ENCODE results near the gene IGFBP1. TPM values are rescaled to one million over a fixed set of nuclear protein-coding genes. Genes with fewer than 3 reads are reported as not detected.
"Not testable (repeated sequence)": the region's sequence is repeated elsewhere in the genome, so short reads cannot be mapped to it uniquely, and the experiment has no call there.

Gene IGFBP1
- total RNA-seq (2014; rRNA removed; shearing (Covaris generic)): 0.12 and 0.22 TPM in 2 replicates

- DNase-seq (ENCODE audit: low spot score): no peak
These were observed at the start of gene IGFBP1 for GRCh38 chr7:45888185-45888992. TSS of gene IGFBP1 (plus strand) at chr7:45888488. CDS start at chr7:45888653, 165 bp downstream.

GRCh38 chr7:45838852-45839251 is 49.4 kb upstream of the IGFBP1 start:
- not testable (repeated sequence) for DNase-seq (ENCODE audit: low spot score)

DNA sequence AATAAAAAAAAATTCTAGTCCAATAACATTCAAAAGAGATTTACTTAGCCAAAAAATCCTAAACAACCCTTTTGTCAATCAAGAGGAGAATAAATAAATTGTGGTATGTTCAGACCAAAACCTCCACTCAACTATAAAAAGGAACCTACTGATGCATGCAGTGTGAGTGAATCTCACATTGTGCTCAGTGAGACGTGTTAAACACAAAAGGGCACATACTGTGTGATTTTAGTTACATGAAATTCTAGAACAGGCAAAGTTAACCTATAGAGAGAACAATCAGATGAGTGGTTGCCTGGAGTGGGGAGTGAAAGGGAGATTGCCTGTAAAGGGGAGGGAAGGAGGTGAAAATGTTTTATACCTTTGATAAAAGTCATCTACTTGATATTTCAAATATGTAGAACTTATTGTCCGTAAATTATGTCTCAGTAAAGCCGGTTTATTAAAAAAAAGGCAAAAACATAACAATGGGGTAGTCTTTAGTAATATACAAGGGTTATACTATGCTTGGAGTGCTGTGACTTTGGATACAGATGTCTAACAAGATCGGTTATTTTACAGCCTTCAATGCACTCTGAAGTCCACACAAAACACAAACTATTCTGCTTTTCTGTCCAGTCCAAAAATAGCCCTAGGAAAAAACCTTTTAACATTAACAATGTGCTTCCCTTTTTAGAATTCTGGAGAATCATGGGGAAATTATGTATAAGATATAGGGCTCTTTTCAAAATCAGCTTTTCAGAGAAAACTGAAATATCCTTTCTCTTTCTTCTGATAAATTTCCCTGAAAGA is 46.2 kb upstream of the IGFBP1 start:
- DNase-seq (ENCODE audit: low spot score): not testable (repeated sequence)

GRCh38 chr7:45846536-45846935 is 41.8 kb upstream of the IGFBP1 start:
- DNase-seq (ENCODE audit: low spot score): not testable (repeated sequence)

- not testable (repeated sequence) for DNase-seq (ENCODE audit: low spot score)
These were observed 39.6 kb upstream of the IGFBP1 start for GRCh38 chr7:45848734-45849133.

DNA sequence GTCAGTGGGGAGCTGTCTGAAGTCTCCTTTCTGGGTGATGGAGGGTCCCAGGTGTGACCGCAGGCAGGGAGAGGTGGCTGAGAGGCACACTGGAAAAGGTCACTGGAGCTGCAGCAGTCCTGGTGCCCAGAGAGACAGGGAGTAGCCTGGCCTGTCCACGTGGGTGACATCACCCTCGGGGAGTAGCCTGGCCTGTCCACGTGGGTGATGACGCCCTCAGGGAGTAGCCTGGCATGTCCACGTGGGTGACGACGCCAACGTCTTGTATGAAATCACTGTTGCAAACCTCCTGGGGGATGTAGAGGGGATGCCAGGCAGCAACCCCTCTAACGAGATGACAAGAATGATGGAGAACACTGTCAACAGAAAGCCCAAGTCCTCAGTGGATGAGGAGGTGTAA is 35.3 kb upstream of the IGFBP1 start:
- not testable (repeated sequence) for DNase-seq (ENCODE audit: low spot score)

DNA sequence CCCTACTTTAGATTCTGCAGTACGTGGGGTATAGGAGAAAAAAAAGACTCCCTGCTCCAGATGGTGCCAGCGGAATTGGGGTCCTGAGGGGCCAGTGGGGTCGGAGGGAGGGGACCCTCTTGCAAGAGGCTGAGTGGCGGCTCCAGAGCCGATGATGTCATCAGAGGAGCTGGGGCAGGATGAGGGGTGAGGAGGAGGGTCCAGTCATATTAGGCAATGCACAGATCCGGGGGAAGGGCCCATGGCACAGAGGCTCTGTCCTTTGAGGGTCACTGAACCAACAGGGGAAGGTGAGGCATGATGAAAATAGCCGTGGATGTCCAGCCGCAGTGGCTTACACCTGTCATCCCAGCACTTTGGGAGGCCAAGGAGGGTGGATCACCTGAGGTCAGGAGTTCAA is 34.8 kb upstream of the IGFBP1 start:
- DNase-seq (ENCODE audit: low spot score): not testable (repeated sequence)

- DNase-seq (ENCODE audit: low spot score): not testable (repeated sequence)
These were observed 32.6 kb upstream of the IGFBP1 start for GRCh38 chr7:45855680-45856079.

- DNase-seq (ENCODE audit: low spot score): not testable (repeated sequence)
These were observed 31.4 kb upstream of the IGFBP1 start for GRCh38 chr7:45856888-45857287.

GRCh38 chr7:45863715-45864114 is 24.6 kb upstream of the IGFBP1 start:
- no peak for DNase-seq (ENCODE audit: low spot score)

DNA sequence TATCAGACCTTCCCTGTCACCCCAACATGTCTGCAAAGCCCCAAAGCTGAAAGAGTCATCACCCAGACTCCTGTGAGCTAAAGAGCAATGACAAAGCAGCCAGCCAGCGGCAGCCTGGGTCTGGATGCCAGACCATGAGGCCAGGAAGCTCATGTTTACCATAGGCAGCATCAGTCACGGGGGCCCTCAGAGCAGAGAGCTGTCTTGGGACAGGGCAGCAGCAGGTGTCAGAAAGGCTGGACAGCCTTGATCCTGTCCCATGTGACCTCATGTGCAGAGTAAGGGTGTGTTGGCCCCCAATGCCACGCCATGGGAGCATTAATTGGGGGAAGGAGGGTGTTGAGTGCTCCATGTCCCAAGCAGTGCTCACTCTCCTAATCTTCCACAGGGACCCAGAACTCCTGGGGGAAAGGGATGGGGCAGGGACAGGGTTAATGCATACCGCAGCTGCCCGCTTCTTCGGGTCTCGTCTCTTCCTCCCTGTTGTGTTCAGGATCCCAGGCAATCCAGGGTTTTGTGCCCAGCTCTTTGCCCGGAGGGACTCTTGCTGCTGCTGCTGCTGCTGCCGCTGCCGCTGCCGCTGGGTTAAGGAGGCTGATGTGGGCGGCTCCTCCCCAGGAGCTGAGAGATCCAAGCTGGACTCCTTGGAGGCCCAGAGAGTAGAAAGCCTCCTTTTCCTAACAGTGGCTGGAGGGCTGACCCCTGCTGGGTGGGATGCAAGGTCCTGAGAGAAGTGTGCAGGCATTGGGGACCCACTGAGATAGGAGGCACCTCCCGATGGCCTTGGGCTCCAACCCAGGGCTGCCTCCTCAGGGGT is 22.5 kb upstream of the IGFBP1 start:
- no peak for DNase-seq (ENCODE audit: low spot score)

DNA sequence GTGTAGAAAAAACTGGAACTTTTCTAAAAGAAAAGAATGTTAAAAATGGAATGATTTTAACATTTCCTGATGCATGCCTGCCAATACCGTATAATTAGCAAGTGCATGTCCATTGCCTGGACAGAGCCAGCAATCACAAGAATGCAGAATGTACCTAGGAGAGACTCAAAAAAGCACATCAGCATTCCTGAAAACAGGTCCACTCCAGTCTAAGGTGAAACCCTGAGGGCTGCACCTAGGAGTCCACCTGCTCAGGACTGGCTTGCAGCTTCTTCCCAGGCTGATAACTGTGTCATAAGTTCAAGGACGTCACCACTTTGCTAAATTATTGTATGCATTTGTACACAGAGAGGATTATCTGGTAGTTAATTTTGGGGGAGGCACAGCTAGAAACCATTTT is 20.8 kb upstream of the IGFBP1 start:
- no peak for DNase-seq (ENCODE audit: low spot score)

- peak; percentile 54 for DNase-seq (ENCODE audit: low spot score)
These were observed 18.9 kb upstream of the IGFBP1 start for GRCh38 chr7:45869426-45869825.

GRCh38 chr7:45872116-45873034 is 15.9 kb upstream of the IGFBP1 start:
- DNase-seq (ENCODE audit: low spot score): no peak

GRCh38 chr7:45873035-45873354 is 15.3 kb upstream of the IGFBP1 start, which contains the start of gene CCDC201:
TSS of gene CCDC201 (minus strand) at chr7:45873082. CDS start at chr7:45873007, 75 bp downstream.
- no peak for DNase-seq (ENCODE audit: low spot score)

GRCh38 chr7:45873355-45873754 is 14.9 kb upstream of the IGFBP1 start:
- DNase-seq (ENCODE audit: low spot score): no peak

GRCh38 chr7:45874408-45875131 is 13.7 kb upstream of the IGFBP1 start:
- DNase-seq (ENCODE audit: low spot score): peak; percentile 91

GRCh38 chr7:45876519-45876918 is 11.8 kb upstream of the IGFBP1 start:
- DNase-seq (ENCODE audit: low spot score): no peak

DNA sequence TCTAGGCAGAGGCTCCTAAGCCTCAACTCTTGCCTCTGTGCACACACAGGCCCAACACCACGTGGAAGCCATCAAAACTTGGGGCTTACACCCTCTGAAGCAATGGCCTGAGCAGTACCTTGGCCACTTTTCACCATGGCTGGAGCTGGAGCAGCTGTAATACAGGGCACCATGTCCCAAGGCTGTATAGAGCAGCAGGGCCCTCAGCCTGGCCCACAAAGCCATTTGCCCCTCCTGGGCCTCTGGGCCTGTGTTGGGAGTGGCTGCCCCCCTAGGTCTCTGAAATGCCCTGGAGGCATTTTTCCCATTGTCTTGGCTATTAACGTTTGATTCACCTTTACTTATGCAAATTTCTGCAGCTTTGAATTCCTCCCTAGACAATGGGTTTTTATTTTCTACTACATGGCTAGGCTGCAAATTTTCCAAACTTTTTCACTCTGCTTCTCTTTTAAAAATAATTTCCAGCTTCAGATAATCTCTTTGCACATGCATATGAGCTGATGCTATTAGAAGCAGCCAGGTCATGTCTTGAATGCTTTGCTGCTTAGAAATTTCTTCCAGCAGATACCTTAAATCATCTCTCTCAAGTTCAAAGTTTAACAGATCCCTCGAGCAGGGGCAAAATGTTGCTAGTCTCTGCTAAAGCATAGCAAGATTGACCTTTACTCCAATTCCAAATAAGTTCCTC is 9.7 kb upstream of the IGFBP1 start:
- DNase-seq (ENCODE audit: low spot score): no peak

DNA sequence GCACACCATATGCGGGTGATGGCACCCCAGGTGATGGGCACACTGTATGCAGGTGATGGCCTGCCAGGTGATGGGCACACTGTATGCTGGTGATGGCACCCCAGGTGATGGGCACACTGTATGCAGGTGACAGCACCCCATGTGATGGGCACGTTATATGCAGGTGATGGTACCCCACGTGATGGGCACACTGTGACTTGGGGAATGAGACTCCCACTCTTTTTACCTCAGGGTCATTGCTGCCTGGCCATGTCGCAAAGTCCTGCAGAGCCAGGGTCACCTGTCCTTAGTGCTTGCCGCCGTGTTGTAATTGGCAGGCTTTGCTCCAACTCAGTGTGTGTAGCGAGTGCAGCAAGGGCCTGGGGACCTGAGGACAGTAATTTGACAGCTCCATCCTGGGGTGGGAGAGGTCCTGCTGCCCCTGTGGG is 7.8 kb upstream of the IGFBP1 start:
- DNase-seq (ENCODE audit: low spot score): no peak

All from A172 (cell line).